A673 (cell line): ENCODE results near the gene SPDYE5. TPM values are rescaled to one million over a fixed set of nuclear protein-coding genes. Genes with fewer than 3 reads are reported as not detected.

Source experiments
- BruUV-seq: library from RNA; stranded (reverse); fragments of 400-500 nt; replicated peaks from 2 replicates; lab custom pipeline; 2021; lab: Mats Ljungman, UMichigan
- CTCF ChIA-PET: fragments of 300-600 bp; sonication (Branson Sonifier 250); formaldehyde crosslinking; loops from one replicate; lab custom pipeline; 2022; ENCODE audit warnings: antibody characterized with exemption; lab: Charles Lee
- POLR2A ChIA-PET: fragments of 300-600 bp; sonication (Branson Sonifier 250); formaldehyde crosslinking; loops from one replicate; lab custom pipeline; 2022; ENCODE audit warnings: antibody characterized with exemption; ENCODE audit not compliant: low non-redundant PET; lab: Charles Lee
- DNase-seq: peaks from one replicate; pipeline ENCODE4 v3.0.0-alpha.2; 2015; ENCODE audit warnings: low spot score
- H3K27ac ChIP-seq: fragments of 200-600 bp; sonication (generic); 2 replicates; pipeline ENCODE4 v1.5.1; 2016; ENCODE audit warnings: mixed run types, low read depth, mild to moderate bottlenecking, mixed read lengths, antibody characterized with exemption, low read length; ENCODE audit not compliant: poor library complexity, severe bottlenecking
- H3K27me3 ChIP-seq: fragments of 200-600 bp; sonication (generic); replicated peaks from 2 replicates; pipeline ENCODE4 v1.6.1; 2017; ENCODE audit warnings: mixed run types, low read depth, mild to moderate bottlenecking, mixed read lengths, antibody characterized with exemption, low read length; ENCODE audit not compliant: insufficient read depth, poor library complexity
- H3K36me3 ChIP-seq: fragments of 200-600 bp; sonication (generic); 2 replicates; pipeline ENCODE4 v1.6.1; 2016; ENCODE audit warnings: mixed run types, mild to moderate bottlenecking, mixed read lengths, antibody characterized with exemption, low read length; ENCODE audit not compliant: insufficient read depth, poor library complexity, severe bottlenecking
- H3K4me1 ChIP-seq: fragments of 200-600 bp; sonication (generic); 2 replicates; pipeline ENCODE4 v1.6.1; 2017; ENCODE audit warnings: mixed run types, mild to moderate bottlenecking, mixed read lengths, antibody characterized with exemption, low read length; ENCODE audit not compliant: insufficient read depth, poor library complexity, severe bottlenecking
- H3K4me3 ChIP-seq: fragments of 200-600 bp; sonication (generic); 2 replicates; pipeline ENCODE4 v1.5.1; 2016; ENCODE audit warnings: low read depth, mixed run types, mild to moderate bottlenecking, mixed read lengths, low read length; ENCODE audit not compliant: poor library complexity, severe bottlenecking
- H3K9me3 ChIP-seq: fragments of 200-600 bp; sonication (generic); 2 replicates; pipeline ENCODE4 v1.6.1; 2016; ENCODE audit warnings: mixed run types, low read depth, mild to moderate bottlenecking, mixed read lengths, antibody characterized with exemption, low read length; ENCODE audit not compliant: poor library complexity, severe bottlenecking
- EZH2 ChIP-seq: fragments of 200-600 bp; sonication (generic); IDR thresholded peaks from 2 replicates; pipeline ENCODE4 v1.6.1; 2017; ENCODE audit warnings: borderline replicate concordance, low read depth, mild to moderate bottlenecking, mixed read lengths, antibody characterized with exemption, low read length; ENCODE audit not compliant: poor library complexity, severe bottlenecking
- intact Hi-C: fragments of 100-400 bp; cut with micrococcal nuclease; formaldehyde crosslinking; loops from one replicate; pipeline ENCODE4 v1.10.0; 2022; ENCODE audit not compliant: unreplicated experiment
- total RNA-seq: library from RNA; stranded (reverse); gene quantifications from 2 replicates; pipeline ENCODE4 v1.2.3, GENCODE V29; 2021
- TF ChIP-seq, protein P1 (sequence below): fragments of 300-800, 200-600 bp; sonication (generic); conservative IDR thresholded peaks from 2 replicates; pipeline ENCODE4 v1.5.1; 2017; ENCODE audit warnings: low read depth, mild to moderate bottlenecking, antibody characterized with exemption, low read length, moderate library complexity, mixed read lengths

SPDYE5 gene
- total RNA-seq, 1 experiment from 2014 or later, result not detected

DNA sequence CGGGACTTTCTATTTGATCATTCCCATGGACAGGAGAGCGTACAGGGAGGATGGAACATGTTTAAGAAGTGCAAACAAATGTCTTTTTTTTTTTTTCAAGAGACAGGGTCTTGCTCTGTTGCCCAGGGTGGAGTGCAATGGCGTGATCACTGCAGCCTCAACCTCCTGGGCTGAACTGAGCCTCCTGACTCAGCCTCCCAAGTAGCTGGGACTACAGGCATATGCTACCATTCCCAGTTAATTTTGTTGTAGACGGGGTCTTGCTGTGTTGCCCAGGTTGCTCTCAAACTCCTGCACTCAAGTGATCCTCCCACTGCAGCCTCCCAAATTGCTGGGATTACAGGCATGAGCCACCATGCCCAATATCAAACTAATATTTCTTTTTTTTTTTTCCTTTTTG, 40.5 kb downstream of the SPDYE5 start:
- BruUV-seq, result no TSS peak
- TF ChIP-seq EZH2, result no peak
- TF ChIP-seq, protein P1, sequence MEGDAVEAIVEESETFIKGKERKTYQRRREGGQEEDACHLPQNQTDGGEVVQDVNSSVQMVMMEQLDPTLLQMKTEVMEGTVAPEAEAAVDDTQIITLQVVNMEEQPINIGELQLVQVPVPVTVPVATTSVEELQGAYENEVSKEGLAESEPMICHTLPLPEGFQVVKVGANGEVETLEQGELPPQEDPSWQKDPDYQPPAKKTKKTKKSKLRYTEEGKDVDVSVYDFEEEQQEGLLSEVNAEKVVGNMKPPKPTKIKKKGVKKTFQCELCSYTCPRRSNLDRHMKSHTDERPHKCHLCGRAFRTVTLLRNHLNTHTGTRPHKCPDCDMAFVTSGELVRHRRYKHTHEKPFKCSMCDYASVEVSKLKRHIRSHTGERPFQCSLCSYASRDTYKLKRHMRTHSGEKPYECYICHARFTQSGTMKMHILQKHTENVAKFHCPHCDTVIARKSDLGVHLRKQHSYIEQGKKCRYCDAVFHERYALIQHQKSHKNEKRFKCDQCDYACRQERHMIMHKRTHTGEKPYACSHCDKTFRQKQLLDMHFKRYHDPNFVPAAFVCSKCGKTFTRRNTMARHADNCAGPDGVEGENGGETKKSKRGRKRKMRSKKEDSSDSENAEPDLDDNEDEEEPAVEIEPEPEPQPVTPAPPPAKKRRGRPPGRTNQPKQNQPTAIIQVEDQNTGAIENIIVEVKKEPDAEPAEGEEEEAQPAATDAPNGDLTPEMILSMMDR, result no peak

DNA sequence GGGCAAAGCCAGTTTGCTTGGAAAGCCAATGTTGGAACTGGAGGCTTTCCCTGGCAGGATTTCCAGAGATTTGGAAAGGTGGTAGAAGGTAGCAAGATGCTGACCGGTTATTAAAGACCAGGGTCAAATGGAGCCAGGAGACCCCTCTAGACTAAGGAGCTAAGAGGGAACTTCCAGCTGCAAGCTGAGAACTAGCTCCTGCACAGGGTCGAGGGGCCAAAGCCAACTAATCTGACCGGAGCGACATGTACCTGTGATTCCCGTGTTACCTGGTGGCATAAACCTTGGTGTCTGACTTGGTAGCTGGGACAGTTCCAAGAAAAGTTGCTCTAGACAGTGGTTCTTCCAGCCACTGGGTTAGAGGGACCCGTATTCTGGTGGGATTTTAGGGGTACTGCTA, 41.8 kb downstream of the SPDYE5 start:
- TF ChIP-seq, protein P1, result no peak
- TF ChIP-seq EZH2, result no peak
- intact Hi-C loops, result no loop called here
- no peaks in the 10 kb centered on the region for H3K36me3 ChIP-seq
- H3K4me1 ChIP-seq, result no peaks in the 10 kb centered on the region
- CTCF ChIA-PET, result no interaction called here
- H3K27me3 ChIP-seq, result no peaks in the 10 kb centered on the region
- no peak for DNase-seq
- no TSS peak for BruUV-seq
- H3K4me3 ChIP-seq, result no peak overlapping the region
- no peak overlapping the region for H3K27ac ChIP-seq
- POLR2A ChIA-PET, result no interaction called here
- no peaks in the 10 kb centered on the region for H3K9me3 ChIP-seq

More for the DNA sequence above, 40.5 kb downstream of the SPDYE5 start:
- Histone ChIP-seq H3K27me3 (no peaks in the 10 kb centered on the region), H3K27ac (no peak overlapping the region), H3K4me1 (no peaks in the 10 kb centered on the region), H3K36me3 (no peaks in the 10 kb centered on the region), H3K4me3 (no peak overlapping the region), H3K9me3 (no peaks in the 10 kb centered on the region)
- CTCF ChIA-PET, result no interaction called here
- POLR2A ChIA-PET, result no interaction called here
- no peak for DNase-seq
- intact Hi-C loops, result no loop called here

DNA sequence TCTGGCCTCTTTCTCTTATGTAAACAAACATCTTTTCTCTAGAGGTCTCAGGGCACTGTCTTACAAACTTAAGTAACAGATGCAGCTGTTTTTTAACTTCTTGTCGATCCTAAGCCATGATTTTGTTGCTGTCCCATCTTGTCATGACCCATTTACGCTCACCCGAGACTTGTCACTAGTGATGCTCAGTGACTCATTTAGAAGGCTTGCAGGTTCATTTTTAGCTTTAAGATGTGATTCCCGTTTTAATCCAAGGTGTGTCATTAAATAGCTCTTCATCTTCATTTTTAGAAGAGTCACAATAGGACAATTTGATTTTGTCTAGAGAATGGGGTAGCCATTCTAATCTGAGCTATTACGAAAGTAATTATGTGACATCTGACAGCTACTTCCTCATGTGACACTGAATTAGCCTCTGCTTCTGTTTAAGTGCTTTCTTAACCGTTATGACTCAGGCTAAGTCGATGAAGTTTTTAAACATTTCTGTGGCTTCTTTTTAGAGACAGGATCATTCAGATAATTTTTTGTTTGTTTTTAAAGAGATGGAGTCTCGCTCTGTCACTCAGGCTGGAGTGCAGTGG, 42.7 kb downstream of the SPDYE5 start:
- no peak for DNase-seq
- intact Hi-C loops, result no loop called here
- no peaks in the 10 kb centered on the region for H3K4me1 ChIP-seq
- no peak for TF ChIP-seq EZH2
- TF ChIP-seq, protein P1, result no peak
- H3K27me3 ChIP-seq, result no peaks in the 10 kb centered on the region
- no TSS peak for BruUV-seq
- H3K36me3 ChIP-seq, result no peaks in the 10 kb centered on the region
- no peak overlapping the region for H3K4me3 ChIP-seq
- CTCF ChIA-PET, result no interaction called here
- H3K9me3 ChIP-seq, result no peaks in the 10 kb centered on the region
- POLR2A ChIA-PET, result no interaction called here
- no peak overlapping the region for H3K27ac ChIP-seq
